HTR-8/SVneo (cell line): ENCODE measurements around the gene CDC25C.
"Not testable (repeated sequence)": the region's sequence is repeated elsewhere in the genome, so short reads cannot be mapped to it uniquely, and the experiment has no call there.

ENCODE experiments used
- DNase-seq: peaks from one replicate; pipeline ENCODE4 v3.0.0; 2011; ENCODE audit warnings: low spot score, mixed read lengths; ENCODE audit not compliant: insufficient read length
- FAIRE-seq: peaks from 2 replicates; lab custom pipeline; 2011; peaks lifted over from hg19 to GRCh38; lab: Jason Lieb, UNC

CDC25C gene

DNA sequence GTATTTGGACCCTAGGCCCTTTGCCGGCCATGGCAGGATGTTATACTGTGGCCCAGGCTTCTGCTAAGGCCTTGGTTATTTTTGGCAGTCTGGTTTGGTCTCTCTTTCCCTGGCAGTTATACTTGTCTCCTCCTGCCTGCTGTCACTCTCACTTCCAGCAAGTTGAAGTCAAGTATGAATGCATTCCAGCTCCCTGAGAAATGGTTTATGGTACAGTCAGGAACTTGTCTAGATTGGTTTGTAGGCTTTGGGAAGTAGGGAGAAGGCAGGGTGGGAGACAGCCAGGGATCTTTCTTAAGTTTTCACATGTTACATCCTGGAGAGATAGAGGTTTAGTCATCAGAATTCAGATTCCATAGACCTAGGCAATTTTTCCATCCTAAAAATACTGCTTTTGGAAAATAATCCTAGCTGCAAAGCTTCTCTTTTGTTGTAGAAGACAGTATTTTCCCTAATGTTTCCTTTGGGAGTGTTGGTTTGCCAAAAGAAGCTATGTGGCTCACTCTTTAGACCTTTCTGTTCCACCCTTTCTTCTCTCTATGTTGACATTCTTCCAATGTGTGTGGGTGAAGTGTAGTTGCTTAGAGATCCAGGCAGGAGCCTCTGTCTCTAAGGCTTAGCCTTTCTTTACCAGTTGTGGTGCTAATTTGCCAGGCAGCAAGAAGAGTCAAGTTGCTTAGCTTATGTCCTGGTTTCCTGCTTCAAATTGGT, 18.4 kb upstream of the CDC25C start:
- FAIRE-seq, result no peak

DNA sequence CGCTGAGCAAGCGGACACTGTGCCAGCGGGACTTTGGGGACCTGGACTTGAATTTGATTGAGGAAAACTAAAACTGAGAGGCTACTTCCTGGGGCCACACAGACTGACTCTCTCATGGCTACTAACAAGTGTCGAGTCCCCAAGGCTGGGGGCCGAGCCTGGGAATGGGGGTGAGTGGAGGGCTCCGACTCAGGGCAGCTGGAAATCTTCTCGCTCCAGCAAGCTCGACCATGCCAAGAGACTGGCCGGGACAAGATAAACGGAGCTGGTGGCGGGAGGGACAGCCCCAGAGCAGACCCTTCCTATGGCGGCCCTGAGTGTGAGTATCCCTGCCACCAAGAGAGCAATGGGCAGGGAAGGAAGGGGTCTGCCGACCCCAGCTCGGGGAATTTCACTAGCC, 15.3 kb upstream of the CDC25C start:
- DNase-seq, result no peak

More for the DNA sequence above, 18.4 kb upstream of the CDC25C start:
- DNase-seq, result no peak

GRCh38 chr5:138344887-138345622, 13.5 kb upstream of the CDC25C start:
- no peak for FAIRE-seq
- no peak for DNase-seq

More for the DNA sequence above, 15.3 kb upstream of the CDC25C start:
- FAIRE-seq, result no peak

- DNase-seq, result no peak
- no peak for FAIRE-seq
Measured at GRCh38 chr5:138340008-138340407, 8.4 kb upstream of the CDC25C start.

DNA sequence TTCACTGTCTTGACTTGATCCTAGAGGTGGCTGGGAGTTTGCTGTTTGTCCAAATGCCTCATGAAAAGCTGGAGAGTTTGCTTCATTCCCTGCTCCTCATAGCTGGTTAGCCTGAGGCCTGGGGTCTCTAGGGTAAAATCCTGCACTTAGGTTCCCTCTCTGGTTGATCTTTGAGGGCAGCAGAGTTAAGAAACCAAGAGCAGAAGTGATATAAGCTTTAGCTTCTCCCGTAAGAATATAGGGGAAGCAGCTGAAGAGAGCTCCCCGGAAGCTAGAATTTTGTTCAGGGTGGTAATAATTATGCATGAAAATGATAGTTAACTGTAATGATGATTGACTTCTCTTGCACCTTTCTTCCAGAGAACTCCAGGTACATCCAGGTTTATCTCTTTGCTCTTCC, 7.9 kb upstream of the CDC25C start:
- DNase-seq (no peak), FAIRE-seq (no peak)

DNA sequence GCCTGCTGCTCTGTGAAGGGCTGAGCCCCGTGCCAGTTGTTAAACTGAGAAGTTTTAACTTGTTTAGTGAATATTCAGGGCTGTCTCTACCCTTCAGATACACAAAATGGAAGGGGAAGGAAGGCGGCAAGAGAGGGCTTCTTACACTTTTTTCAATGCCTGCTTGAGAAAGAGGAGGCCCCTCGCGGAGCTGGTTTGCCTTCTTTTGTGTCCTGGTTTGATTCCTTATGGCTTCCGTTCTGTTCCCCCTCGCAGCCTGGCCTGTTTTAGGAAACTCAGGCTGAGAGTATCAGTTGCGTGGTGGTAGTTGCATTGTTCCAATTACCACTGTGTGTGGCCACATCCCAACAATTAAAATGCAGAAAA, 7.5 kb upstream of the CDC25C start:
- no peak for FAIRE-seq

DNA sequence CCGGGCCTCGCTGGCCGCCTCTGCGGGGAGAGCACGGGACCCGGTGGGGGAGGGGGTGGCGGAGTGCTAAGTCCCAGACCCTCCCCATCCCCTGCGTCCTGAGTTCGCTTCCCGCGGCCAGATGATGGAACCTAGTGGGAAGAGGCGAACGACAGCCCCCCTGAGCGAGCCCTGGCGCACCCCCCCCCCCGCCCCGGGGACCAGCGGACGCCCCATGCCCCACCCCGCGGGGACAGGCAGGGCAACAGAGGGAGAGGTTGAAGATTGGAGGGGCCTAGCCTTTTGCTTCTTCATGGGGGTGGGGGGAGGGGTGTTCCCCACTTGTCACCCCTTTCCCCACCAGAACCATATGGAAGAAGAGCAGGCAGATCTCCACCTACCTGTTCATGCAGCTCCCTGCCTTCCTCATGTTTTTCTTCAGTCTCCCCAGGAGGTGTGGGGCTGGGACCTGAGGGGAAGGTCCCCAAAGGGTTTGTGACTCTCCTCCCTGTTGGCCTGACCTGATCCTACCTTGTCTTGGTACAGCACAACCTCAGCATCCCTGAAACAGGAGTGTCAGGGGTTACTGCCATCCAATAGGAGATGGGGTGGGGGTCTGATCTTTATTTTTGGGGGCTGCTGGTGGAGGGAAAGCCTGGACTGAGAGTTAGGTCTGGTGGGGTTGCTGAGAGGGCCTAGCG, 6.9 kb upstream of the CDC25C start:
- DNase-seq (no peak), FAIRE-seq (no peak)

More for the DNA sequence above, 7.5 kb upstream of the CDC25C start:
- no peak for DNase-seq

GRCh38 chr5:138337685-138338410, 6.2 kb upstream of the CDC25C start, which contains the start of gene FAM53C:
Gene FAM53C (plus strand): TSS chr5:138338266. CDS start chr5:138341336, 3,070 bp downstream.
- peak; percentile 79 for DNase-seq
- FAIRE-seq, result peak; percentile 60

GRCh38 chr5:138336952-138337684, 5.5 kb upstream of the CDC25C start:
- peak; percentile 13 for FAIRE-seq

DNA sequence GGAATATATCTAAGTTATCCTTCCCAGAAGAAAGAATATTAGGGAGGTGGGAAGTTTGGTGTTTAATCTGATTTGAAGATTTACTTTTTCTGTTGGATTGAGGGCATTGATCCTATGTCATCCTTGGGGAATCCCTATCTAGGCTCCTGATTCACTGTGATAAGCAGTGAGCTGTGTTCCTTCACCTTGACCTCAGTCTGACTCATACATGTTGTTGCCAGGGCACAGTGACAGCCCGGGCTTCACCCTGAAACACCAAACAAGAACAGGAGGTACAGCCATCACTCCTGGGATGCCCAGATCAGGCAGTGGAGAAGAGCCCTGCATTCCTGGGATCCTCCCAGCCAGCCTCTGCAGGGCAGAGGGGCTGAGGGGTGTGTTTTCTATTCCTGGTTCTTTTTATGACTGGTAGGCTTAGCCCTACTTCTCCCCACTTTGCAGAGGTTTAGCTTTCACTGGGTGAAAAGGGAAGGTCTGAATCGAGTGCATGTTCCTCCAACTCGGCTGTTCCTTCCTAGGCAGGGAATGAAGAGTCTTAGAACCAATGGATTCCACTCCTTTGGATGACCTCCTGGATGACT, 3.4 kb upstream of the CDC25C start:
- DNase-seq, result no peak
- no peak for FAIRE-seq

More at GRCh38 chr5:138336952-138337684, 5.5 kb upstream of the CDC25C start:
- DNase-seq, result peak; percentile 68

DNA sequence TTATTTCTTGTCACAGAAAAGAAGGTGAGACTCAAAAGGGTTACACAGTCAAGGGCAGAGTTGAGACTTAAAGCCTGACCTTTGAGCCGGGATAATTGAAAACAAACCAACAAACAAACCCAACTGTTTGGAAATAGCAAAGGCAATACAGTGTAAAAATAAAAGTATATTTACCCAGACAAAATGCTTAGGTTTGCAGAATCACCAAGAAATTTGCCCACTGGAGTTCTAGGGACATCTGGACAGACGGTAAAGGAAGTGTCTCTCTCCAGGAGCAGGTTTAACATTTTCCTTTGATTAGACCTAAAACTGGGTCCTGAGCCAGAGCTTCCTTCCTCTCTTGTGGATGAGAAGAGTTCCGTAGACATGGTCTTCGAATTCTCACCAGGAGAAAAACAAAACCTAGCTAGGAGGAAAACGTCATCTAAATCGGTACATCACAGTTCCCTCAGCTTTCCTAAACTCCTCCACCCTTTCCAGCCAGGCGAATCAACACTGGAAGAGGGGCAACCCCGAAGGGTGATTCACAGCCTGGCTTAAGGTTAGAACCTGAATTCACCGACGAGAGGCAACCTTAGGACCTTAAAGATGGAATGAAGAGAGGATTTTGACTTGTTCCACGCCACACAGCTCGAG, 673 bp downstream of the CDC25C start:
- peak; percentile 30 for DNase-seq
- no peak for FAIRE-seq

DNA sequence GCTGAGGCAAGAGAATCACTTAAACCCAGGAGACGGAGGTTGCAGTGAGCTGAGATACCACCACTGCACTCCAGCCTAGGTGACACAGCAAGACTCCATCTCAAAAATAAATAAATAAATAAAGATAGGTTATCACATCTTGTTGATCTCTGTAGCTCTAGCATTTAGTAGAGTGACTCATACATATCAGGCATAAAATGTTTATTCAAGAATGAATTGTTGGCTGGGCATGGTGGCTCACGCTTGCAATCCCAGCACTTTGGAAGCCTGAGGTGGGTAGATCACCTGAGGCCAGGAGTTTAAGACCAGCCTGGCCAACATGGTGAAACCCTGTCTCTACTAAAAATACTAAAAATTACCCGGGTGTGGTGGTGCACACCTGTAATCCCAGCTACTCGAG, 13.4 kb downstream of the CDC25C start:
- not testable (repeated sequence) for DNase-seq, FAIRE-seq

- DNase-seq, result no peak
- FAIRE-seq, result no peak
Measured at GRCh38 chr5:138316355-138316754, 15.2 kb downstream of the CDC25C start.

DNA sequence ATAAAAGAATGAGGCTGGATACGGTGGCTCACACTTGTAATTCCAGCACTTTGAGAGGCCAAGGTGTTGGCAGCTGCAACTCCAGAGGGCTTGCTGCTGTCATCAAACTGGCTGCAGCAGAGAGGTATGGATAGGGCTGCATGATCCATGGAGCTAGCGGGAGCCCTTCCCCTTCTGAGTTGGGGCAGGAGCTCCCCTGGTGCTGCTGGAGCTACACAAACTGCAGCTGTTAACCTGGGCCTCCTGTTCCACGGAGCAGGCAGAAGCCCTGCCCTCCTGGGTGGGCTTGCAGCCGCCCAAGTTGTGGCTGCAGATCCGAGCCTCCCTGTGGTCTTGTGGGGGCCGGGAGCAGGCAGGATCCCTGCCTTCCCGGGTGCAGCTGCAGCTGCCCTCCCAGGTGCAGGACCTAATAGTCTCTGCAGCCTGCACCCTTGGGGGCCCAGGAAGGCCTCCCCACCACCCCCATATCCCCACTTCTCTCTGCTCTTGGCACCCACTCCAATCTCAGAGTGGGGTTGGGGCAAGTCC, 15.8 kb downstream of the CDC25C start:
- FAIRE-seq (no peak), DNase-seq (no peak)

DNA sequence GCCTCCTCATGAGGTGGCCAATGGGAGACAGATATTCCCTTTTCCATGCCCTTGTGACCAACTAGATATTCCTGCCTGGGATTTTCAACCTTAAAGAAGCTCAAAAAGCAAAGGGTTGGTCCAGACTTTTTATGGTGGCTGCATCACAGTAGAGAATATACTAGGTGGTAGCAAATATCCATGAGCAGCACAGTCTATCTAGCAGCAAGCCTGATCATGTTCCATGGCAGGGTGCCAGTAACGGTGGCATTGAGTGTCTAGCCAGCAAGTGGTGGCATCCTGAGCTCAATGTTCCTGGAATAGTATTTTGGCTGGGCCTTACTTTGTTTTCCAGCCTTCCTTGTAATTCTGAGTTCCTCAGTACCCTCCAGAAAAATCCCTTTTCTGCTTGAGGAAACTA, 25.8 kb downstream of the CDC25C start:
- no peak for DNase-seq
- FAIRE-seq, result peak; percentile 36

- DNase-seq (no peak), FAIRE-seq (no peak)
Measured at GRCh38 chr5:138303372-138303771, 28.2 kb downstream of the CDC25C start.

DNA sequence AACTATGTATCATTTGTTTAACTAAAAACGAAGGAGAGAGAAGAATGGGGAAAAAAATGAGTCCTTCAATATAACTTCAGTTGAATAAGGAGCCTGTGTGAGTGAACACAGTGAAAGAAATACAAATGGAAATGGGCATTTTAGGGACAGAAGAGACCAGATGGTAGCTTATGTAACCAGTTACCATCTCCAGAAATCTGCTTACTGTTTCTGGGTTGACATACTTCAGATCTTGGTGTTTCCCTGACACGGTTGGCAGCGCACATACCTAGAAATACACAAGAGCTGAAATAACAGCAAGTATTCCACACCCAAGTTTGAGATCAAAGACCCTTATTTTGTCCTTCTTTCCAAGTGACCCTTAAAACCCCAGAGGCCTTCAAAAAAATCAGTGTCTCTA, 42.3 kb downstream of the CDC25C start:
- FAIRE-seq (no peak), DNase-seq (no peak)

DNA sequence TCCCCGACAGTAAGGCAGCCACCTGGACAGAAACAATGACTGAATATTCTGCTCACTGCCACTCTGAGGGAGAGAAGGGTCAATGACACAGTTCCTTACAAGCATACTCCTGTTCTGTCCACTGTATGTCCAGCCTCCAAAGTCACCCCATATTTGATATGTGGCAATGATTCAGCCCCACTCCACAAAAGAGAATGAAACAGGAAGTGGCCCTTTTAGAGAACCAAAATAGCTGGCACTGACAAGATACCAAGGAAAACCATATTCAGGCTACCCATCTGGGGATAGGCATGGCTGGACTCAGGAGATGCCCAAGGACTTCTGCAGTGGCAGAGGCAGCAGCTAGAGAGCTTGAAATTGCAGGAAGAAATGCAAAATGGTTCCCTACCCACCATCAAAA, 44.4 kb downstream of the CDC25C start:
- no peak for FAIRE-seq
- DNase-seq, result no peak
